B cell (primary cell): Measurements from ENCODE around the gene CRISPLD2. TPM values are rescaled to one million over a fixed set of nuclear protein-coding genes. Genes with fewer than 3 reads are reported as not detected.

Source experiments
- ATAC-seq: fragments of 200-7000 bp; cut with Tn5 transposase; one replicate; pipeline ENCODE4 v1.10.0; 2021; ENCODE audit warnings: low read depth, mild to moderate bottlenecking, moderate number of reproducible peaks, moderate library complexity
- CTCF ChIA-PET: fragments of 350-600 bp; sonication (Branson Sonifier 250); formaldehyde crosslinking; loops from one replicate; lab custom pipeline; 2021; ENCODE audit warnings: antibody characterized with exemption, inconsistent platforms; lab: Charles Lee
- POLR2A ChIA-PET: fragments of 350-600 bp; sonication (Branson Sonifier 250); formaldehyde crosslinking; loops from one replicate; lab custom pipeline; 2021; ENCODE audit warnings: antibody characterized with exemption; lab: Charles Lee
- DNase-seq: peaks from one replicate; pipeline ENCODE4 v3.0.0; 2013
- H2AFZ ChIP-seq: 2 replicates; pipeline ENCODE4 v1.6.1; 2012; ENCODE audit warnings: mild to moderate bottlenecking, low read depth, low read length; ENCODE audit not compliant: insufficient read depth, poor library complexity, severe bottlenecking
- H3K27ac ChIP-seq, 2 donors: 1 replicate in 1 of 2; 2 replicates in 1 of 2; pipeline ENCODE4 v1.5.1; 2012 to 2013; ENCODE audit warnings: low read length in 2 of 2, mild to moderate bottlenecking in 2 of 2, moderate library complexity in 1 of 2
- H3K27me3 ChIP-seq, 4 experiments: fragments of 200-600 bp in 1 of 4; sonication (generic) in 1 of 4; replicated peaks in 1 of 4; 1 replicate in 2 of 4; 2 replicates in 2 of 4; pipeline versions ENCODE4 v1.6.1 to v1.7.0; 2013 to 2016; ENCODE audit warnings: low read length in 3 of 4, mild to moderate bottlenecking in 2 of 4, mixed read lengths in 1 of 4, moderate library complexity in 1 of 4; ENCODE audit not compliant: insufficient read depth in 4 of 4, control insufficient read depth in 3 of 4; ENCODE audit errors: control extremely low read depth in 1 of 4
- H3K36me3 ChIP-seq, 2 experiments: replicated peaks in 1 of 2; 1 replicate in 1 of 2; 2 replicates in 1 of 2; pipeline versions ENCODE4 v1.6.1 to v1.7.1; 2013; ENCODE audit warnings: low read length in 1 of 2; ENCODE audit not compliant: insufficient read depth in 2 of 2, control insufficient read depth in 1 of 2; ENCODE audit errors: control extremely low read depth in 1 of 2, extremely low read depth in 1 of 2
- H3K4me1 ChIP-seq, 2 donors: fragments of 200-600 bp in 1 of 2; sonication (generic) in 1 of 2; 1 replicate in 1 of 2; 2 replicates in 1 of 2; pipeline versions ENCODE4 v1.5.1 to v1.6.1; 2013 to 2017; ENCODE audit warnings: low read length in 2 of 2; ENCODE audit not compliant: control insufficient read depth in 2 of 2, insufficient read depth in 2 of 2
- H3K4me2 ChIP-seq: replicated peaks from 2 replicates; pipeline ENCODE3; 2012; ENCODE audit warnings: mild to moderate bottlenecking, low read depth, low read length; ENCODE audit not compliant: poor library complexity, severe bottlenecking
- H3K4me3 ChIP-seq, 5 experiments: fragments of 200-600 bp in 1 of 5; sonication (generic) in 1 of 5; 1 replicate in 3 of 5; 2 replicates in 2 of 5; pipeline versions ENCODE4 v1.5.1 to v1.7.0; 2011 to 2016; ENCODE audit warnings: low read length in 4 of 5, mild to moderate bottlenecking in 4 of 5, low read depth in 2 of 5, control low read depth in 1 of 5, moderate library complexity in 1 of 5; ENCODE audit not compliant: insufficient read depth in 1 of 5; ENCODE audit errors: control extremely low read depth in 1 of 5, extremely low read depth in 1 of 5
- H3K79me2 ChIP-seq: fragments of 200-600 bp; sonication (generic); one replicate; pipeline ENCODE4 v1.6.0; 2016; ENCODE audit warnings: low read length; ENCODE audit not compliant: control insufficient read depth, insufficient read depth
- H3K9ac ChIP-seq: fragments of 200-600 bp; sonication (generic); 2 replicates; pipeline ENCODE4 v1.6.1; 2017; ENCODE audit warnings: mild to moderate bottlenecking, low read length, moderate library complexity
- H3K9me3 ChIP-seq, 3 donors: one replicate each; pipeline versions ENCODE4 v1.6.1 to v1.7.1; 2013; ENCODE audit warnings: low read length in 2 of 3; ENCODE audit not compliant: control insufficient read depth in 2 of 3, insufficient read depth in 1 of 3; ENCODE audit errors: control extremely low read depth in 1 of 3
- H4K20me1 ChIP-seq: 2 replicates; pipeline ENCODE4 v1.6.0; 2012; ENCODE audit warnings: mild to moderate bottlenecking, low read length; ENCODE audit not compliant: insufficient read depth, control insufficient read depth, poor library complexity, severe bottlenecking
- H3K27ac Mint-ChIP-seq: one replicate; pipeline ENCODE4 v1.8.0; 2021; ENCODE audit warnings: mixed read lengths
- H3K27me3 Mint-ChIP-seq: one replicate; pipeline ENCODE4 v1.8.0; 2021; ENCODE audit warnings: mixed read lengths
- H3K4me1 Mint-ChIP-seq: one replicate; pipeline ENCODE4 v1.8.0; 2021; ENCODE audit warnings: mixed read lengths
- H3K4me3 Mint-ChIP-seq: one replicate; pipeline ENCODE4 v1.8.0; 2021; ENCODE audit warnings: mixed read lengths
- H3K9me3 Mint-ChIP-seq: one replicate; pipeline ENCODE4 v1.8.0; 2022; ENCODE audit warnings: mixed read lengths; ENCODE audit not compliant: insufficient read depth
- CTCF ChIP-seq: fragments of 200-600 bp; IDR thresholded peaks from one replicate; pipeline ENCODE4 v1.8.0; 2022; ENCODE audit warnings: antibody characterized with exemption, mild to moderate bottlenecking
- EZH2 ChIP-seq: IDR thresholded peaks from 2 replicates; pipeline ENCODE4 v1.6.1; 2012; ENCODE audit warnings: borderline replicate concordance, low read depth, mild to moderate bottlenecking, moderate library complexity, low read length; ENCODE audit not compliant: insufficient read depth, poor library complexity, severe bottlenecking
- WGBS: methylation state at CpG from one replicate; pipeline ENCODE4 v1.1.5; 2013; ENCODE audit warnings: missing lambda C conversion rate; ENCODE audit not compliant: insufficient coverage; 5-methylcytosine and 5-hydroxymethylcytosine counted together
- intact Hi-C: fragments of 100-400 bp; cut with micrococcal nuclease; formaldehyde crosslinking; loops from one replicate; pipeline ENCODE4 v1.10.0; 2022
- polyA plus RNA-seq: library from polyadenylated mRNA; depleted of rRNA; stranded (reverse); fragments of >200 nt; gene quantifications from 2 replicates; pipeline ENCODE4 v1.2.3, GENCODE V29; 2012
- total RNA-seq, 2 donors: library from RNA; stranded (reverse); fragments of 120-200 nt in 1 of 2; gene quantifications; 1 replicate in 1 of 2; 2 replicates in 1 of 2; pipeline versions ENCODE4 v1.2.3 to v1.2.4, GENCODE V29; 2013 to 2022

The CRISPLD2 gene
- total and polyA plus RNA-seq, 2 donors (not counting 1 experiment from before 2014, with no cell fraction given): 0.25 to 0.37 TPM

- Histone ChIP-seq H3K36me3 (no peaks in the 10 kb centered on the region), H3K27me3 (no peaks in the 10 kb centered on the region), H3K27ac (no peak overlapping the region), H3K79me2 (no peaks in the 10 kb centered on the region), H3K4me1 (no peaks in the 10 kb centered on the region), H2AFZ (no peak overlapping the region), H3K4me3 (no peak overlapping the region), H4K20me1 (no peaks in the 10 kb centered on the region), H3K4me2 (no peak overlapping the region), H3K9ac (no peak overlapping the region), H3K9me3 (peaks cover 0 to 10% (median 0%) of the 10 kb centered on the region in 3 donors)
- DNase-seq: no peak
- no peak overlapping the region for H3K27ac Mint-ChIP-seq
- ChIA-PET CTCF (no interaction called here), POLR2A (no interaction called here)
- 90% methylated on average over 5 of the region's 8 CpGs for WGBS
- no peak for ATAC-seq
- intact Hi-C loops: no loop called here
- H3K27me3 Mint-ChIP-seq: peaks cover under 1% of the 10 kb centered on the region
- H3K9me3 Mint-ChIP-seq: peaks cover under 1% of the 10 kb centered on the region
- TF ChIP-seq CTCF: no peak
- no peak for TF ChIP-seq EZH2
- no peaks in the 10 kb centered on the region for H3K4me1 Mint-ChIP-seq
- H3K4me3 Mint-ChIP-seq: no peak overlapping the region
Observed at GRCh38 chr16:84899414-84899813, 79.6 kb downstream of the CRISPLD2 start.

- H3K27me3 Mint-ChIP-seq: no peaks in the 10 kb centered on the region
- ATAC-seq: no peak
- H2AFZ ChIP-seq: no peak overlapping the region
- no peaks in the 10 kb centered on the region for H3K4me1 Mint-ChIP-seq
- no peaks in the 10 kb centered on the region for H3K27me3 ChIP-seq
- H3K27ac Mint-ChIP-seq: no peak overlapping the region
- TF ChIP-seq CTCF: no peak
- TF ChIP-seq EZH2: no peak
- ChIA-PET POLR2A (no interaction called here), CTCF (no interaction called here)
- H3K27ac ChIP-seq: no peak overlapping the region
- H3K36me3 ChIP-seq: no peaks in the 10 kb centered on the region
- H3K4me2 ChIP-seq: no peak overlapping the region
- intact Hi-C loops: no loop called here
- H4K20me1 ChIP-seq: no peaks in the 10 kb centered on the region
- no peak overlapping the region for H3K9ac ChIP-seq
- DNase-seq: no peak
- WGBS: 90% methylated on average over 6 of the region's 9 CpGs
- H3K79me2 ChIP-seq: no peaks in the 10 kb centered on the region
- peaks cover 0 to 4% (median 0%) of the 10 kb centered on the region in 3 donors for H3K9me3 ChIP-seq
- no peak overlapping the region for H3K4me3 Mint-ChIP-seq
- no peaks in the 10 kb centered on the region for H3K9me3 Mint-ChIP-seq
- H3K4me3 ChIP-seq: no peak overlapping the region
- H3K4me1 ChIP-seq: no peaks in the 10 kb centered on the region
Observed at GRCh38 chr16:84905965-84906460, 86.2 kb downstream of the CRISPLD2 start.
